ENCODE results near the gene CACNA2D3. TPM values are rescaled to one million over a fixed set of nuclear protein-coding genes. Genes with fewer than 3 reads are reported as not detected.
A peak's percentile ranks its signal among the peaks of the same experiment; 100 is the strongest.

The CACNA2D3 gene
- total RNA-seq, 1 donor from 2014 or later: 3.2 TPM

DNA sequence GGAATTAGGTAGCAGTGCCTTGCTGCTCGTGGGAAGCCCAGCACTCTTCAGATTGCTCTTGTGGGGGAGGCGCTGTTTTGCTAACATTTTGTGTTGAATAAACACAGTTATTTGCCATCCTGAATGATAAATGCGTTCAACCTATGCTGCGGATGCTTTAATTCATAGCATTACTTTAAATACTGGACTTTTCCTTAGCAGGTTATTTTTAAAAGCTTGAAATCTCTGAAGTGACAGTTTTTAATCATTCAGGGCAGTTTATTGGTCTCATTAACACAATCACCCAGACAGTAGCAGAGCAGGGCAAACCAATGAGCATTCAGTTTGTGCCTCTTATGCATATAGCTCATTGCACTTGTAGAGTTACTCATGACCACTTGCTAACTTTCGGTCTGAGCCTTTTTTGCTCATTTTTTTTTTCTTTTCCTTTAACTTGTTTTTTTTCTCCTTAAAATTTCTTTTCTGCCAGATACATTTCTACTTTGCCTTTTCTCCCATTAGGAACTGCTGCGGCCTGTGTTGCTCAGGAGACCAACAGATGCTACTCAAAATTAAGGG is 5.2 kb downstream of the CACNA2D3 start:
- no peak for DNase-seq (ENCODE audit: low read depth)

GRCh38 chr3:54131026-54131605 is 8.8 kb downstream of the CACNA2D3 start:
- DNase-seq (ENCODE audit: low read depth): no peak

- DNase-seq (ENCODE audit: low read depth): no peak
Observed at GRCh38 chr3:54131890-54132289, 9.5 kb downstream of the CACNA2D3 start.

- DNase-seq (ENCODE audit: low read depth): no peak
Observed at GRCh38 chr3:54132685-54133084, 10.3 kb downstream of the CACNA2D3 start.

DNA sequence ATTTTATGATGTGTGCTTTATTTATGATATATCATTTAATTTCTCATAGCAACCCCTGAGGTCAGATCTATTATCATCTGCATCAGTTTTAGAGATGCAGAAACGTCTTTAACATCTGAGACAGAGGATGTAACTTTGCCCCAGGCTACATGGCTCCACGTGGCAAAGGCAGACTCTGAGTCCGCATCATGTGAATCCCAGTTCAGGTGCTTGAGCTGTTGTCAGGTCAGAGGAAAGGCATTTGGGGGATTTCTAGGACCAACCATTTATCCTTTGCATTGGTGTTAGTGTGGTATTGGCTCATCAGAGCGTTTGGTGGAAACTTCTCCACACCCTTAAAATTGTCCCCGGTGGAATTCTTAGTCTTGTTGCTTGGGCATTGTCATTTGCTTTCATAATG is 10.8 kb downstream of the CACNA2D3 start:
- DNase-seq (ENCODE audit: low read depth): no peak

DNA sequence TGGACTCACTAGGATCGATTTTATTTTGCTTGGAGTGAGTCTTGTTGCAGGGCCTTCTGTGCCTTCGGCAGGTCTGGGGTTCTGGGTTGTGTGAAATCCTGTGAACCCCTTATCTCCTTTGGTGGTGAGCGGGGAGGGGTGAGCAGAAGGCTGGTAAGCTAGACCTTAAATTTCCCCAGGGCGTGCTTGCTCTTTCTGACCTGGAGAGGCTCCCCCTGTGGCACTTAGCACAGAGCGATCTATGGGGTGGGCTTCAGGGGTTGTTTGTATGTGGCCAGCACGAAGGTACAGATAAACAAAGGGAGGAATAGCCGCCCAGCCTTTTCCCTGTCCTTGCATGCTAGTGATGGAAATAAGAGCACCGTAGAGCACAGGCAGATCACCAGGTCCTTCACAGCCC is 11.8 kb downstream of the CACNA2D3 start:
- no peak for DNase-seq (ENCODE audit: low read depth)

GRCh38 chr3:54134713-54135112 is 12.4 kb downstream of the CACNA2D3 start:
- DNase-seq (ENCODE audit: low read depth): no peak

DNA sequence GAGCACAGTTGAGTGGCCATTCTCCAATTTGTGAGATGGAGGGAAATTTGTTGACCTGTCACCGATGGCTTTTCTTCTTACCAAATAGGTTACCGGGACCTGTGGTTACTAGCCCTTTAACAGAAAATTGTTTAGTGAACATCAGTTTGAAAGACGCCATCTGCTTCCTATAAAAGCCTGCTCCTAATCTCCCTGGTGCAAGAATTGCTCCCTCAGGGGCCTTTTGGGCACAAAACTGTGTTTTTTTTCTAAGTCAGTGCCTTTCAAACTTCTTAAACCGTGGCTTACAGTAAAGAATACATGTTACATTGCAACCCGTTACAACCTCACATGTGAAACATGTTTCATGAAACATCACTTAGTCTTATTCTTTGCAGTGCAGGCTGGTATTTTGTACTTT is 15.0 kb downstream of the CACNA2D3 start:
- DNase-seq (ENCODE audit: low read depth): no peak

GRCh38 chr3:54138937-54139547 is 16.7 kb downstream of the CACNA2D3 start:
- no peak for DNase-seq (ENCODE audit: low read depth)

- DNase-seq (ENCODE audit: low read depth): no peak
Observed at GRCh38 chr3:54139630-54140029, 17.3 kb downstream of the CACNA2D3 start.

DNA sequence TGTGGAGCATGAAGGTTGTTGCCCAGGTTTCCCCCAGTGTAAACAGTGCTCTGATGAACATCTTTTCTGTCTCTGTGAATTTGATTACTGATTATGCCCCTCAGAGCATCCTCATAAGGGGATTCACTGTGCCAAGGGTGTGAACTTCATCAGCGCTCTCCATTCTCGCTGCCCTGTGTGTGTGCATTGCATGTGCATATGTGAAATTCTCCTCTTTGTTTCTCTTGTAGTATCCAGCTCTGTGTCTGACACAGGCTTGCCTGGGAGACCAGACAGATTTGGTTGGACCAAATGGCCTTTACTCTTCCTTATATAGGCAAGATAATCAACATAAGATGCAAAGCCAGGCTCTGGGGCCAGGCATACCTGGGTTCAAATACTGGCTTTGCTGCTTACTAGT is 21.9 kb downstream of the CACNA2D3 start:
- no peak for DNase-seq (ENCODE audit: low read depth)

DNA sequence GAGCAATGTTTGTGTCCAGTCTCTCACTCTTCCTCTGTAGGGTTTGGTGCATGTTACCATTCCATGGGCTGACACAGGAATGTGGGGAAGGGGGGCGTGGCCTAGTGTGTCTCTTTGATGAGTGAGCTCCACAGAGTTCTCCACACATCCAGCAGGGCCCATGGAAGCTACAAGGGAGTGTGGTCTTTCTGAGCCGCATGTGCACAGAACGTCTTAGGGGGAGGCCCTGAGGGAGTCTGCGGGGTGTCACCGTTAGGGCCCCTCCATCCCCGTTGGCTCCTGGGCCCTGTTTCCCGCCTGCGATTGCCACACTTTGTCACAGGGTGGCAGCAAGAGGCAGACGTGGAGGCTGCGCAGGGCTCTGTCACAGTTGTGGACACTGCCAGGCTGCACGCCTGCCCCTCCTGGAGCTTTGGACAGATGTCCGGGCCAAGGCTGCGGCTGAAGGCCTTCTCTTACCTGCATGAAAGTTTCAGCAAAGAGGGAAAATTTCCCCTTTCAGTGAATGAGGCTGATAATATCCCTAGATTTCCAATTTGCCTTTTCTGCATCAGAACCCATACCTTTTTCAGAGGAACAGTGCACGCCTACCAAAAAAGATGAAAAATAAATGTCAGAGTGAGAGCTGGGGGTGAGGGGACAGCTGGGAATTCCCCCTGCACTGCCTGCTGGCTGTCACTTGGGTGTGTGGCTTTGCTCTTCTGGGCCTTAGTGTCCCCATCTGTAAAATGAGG is 24.3 kb downstream of the CACNA2D3 start:
- DNase-seq (ENCODE audit: low read depth): no peak

DNA sequence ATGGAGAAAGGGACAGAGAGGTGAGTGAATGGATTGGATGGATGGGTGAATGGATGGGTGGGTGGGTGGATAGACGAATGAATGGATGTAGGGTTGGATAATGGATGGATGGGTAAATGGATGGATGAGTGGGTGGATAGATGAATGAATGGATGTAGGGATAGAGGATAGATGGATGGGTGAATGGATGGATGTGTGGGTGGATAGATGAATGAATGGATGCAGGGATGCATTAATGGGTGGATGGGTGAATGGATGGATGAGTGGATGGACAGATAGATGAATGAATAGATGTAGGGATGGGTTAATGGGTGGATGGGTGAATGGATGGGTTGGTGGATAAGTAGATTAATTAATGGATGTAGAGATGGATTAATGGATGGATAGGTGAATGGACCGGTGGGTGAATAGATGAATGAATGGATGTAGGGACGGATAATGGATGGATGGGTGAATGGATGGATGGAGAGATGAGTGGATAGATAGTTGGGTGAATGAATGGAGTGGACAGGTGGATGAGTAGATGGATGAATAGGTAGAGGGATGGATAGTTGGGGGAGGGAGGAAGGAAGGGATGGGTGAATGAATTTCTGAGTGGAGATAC is 28.6 kb downstream of the CACNA2D3 start:
- DNase-seq (ENCODE audit: low read depth): no peak

GRCh38 chr3:54153477-54153876 is 31.1 kb downstream of the CACNA2D3 start:
- DNase-seq (ENCODE audit: low read depth): peak; percentile 6

DNA sequence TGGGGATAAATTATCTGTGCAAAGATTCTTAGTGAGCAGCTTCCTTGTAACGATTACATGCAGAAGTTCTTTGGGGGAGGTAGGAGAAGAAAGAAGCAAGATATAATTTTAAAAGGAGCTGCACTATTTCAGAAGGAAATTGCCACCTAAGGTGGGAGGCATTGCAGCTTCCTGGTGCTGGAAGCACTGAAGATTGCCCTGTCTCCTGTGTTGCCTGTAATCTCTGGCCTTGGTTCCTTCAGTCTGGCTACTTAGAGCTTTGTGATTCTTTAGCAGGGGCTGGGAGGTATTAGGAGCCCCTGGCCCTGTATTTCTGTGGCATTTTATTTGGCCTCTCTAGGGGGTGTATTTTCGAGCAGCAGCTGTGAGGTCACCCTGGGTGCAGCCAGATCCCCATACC is 35.5 kb downstream of the CACNA2D3 start:
- DNase-seq (ENCODE audit: low read depth): no peak

- no peak for DNase-seq (ENCODE audit: low read depth)
Observed at GRCh38 chr3:54159917-54160316, 37.6 kb downstream of the CACNA2D3 start.

- DNase-seq (ENCODE audit: low read depth): no peak
Observed at GRCh38 chr3:54163441-54163840, 41.1 kb downstream of the CACNA2D3 start.

DNA sequence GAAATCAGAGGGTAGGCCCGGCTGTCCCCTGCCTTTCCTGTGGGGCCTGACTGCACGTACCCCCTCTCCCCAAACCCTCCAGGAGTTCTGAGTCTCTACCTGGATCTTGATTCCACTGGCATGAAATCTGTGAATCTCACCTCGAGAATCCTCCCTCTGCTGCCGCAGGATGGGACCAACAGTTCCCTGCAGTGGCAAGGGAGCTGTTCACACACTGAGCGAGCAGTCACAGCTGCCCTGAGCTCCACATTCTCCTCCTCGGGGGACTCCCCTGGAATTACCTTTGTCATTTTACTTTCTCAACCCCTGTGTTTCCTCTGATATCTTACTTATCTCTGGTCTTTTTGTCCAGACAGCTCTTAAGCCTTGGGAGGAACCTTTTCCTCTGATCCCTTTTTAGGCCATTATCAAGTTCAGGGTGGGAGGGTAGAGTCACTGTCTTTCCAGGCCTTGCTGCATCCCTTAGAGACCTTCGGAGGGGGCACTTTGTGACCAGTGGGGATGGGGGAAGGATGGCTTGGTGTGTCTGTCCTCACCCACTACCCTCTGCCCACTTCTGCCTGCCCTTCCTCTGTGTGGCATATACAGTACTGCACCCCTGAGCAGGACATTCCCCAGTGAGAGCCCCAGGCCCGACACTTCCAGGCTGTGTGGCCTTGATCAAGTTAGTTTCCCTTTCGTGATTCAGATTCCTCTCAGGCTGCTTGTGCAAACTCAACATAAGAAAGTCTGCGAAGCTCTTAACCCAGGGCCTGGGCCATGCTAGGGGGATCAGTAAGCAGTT is 42.0 kb downstream of the CACNA2D3 start:
- no peak for DNase-seq (ENCODE audit: low read depth)

- no peak for DNase-seq (ENCODE audit: low read depth)
Observed at GRCh38 chr3:54165865-54166264, 43.5 kb downstream of the CACNA2D3 start.

DNA sequence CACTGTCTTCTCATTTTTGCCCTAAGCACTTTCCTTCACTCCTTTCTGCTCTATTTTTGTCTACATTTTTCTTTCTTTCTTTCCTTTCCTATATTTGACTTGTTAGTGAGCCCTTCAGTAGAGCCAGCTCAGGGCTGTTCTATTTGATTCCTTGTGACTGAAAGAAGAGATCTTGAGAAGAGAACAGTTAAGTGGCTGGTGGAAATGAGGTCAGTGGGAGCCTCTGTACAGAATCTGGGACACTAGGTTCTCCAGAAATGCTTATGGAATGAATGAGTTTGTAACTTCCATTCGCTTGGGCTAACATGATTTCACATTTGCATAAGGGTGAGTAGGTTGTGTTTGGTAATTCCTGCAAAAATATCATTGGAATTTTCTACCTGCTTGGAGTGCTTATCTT is 45.6 kb downstream of the CACNA2D3 start:
- no peak for DNase-seq (ENCODE audit: low read depth)

DNA sequence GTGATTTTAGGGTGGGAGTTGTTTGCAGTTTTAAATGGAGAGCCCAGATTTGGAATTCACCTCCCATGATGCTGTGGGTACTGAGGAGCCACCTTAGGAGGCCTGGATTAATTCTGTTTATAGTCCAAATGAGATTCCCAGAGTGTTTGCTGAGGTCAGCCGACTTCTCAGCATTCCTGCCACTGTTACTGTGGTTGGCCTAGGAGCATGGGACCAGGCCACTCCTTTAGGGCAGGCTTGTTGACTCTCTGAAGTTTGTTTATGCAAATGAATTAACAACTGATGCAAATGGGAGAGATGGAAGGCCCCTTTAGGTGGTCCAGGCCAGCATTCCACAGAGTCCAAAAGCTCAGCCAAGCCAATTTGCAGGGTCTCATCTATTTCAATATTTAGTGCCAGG is 46.1 kb downstream of the CACNA2D3 start:
- DNase-seq (ENCODE audit: low read depth): no peak

DNA sequence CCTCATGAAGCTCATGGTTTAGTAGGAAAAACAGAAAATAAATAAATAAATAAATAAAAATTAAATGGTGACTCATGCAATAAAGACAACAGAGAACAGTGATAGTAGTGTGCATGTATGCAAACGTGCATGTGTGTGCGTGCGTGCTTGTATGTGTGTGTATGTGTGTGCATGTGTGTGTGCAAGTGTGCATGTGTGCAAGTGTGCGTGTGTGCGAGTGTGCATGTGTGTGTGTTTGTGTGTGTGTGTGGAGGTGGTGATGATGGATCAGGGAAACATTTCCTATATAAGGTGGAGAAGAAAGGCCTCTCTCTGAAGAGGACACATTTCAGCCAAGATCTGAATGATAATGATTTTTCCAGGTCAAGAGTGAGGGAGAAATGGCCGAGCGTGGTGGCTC is 47.2 kb downstream of the CACNA2D3 start:
- no peak for DNase-seq (ENCODE audit: low read depth)

Measured in renal cortical epithelial cell (primary cell).